Stimulated activated CD4-positive, alpha-beta T cell treated with anti-CD3 and anti-CD28 coated beads, Interleukin-1b, Interleukin-23, amount 100 ng/mL, for 1 hour (primary cell): Measurements from ENCODE around the gene MXI1.
"Not testable (repeated sequence)": the region's sequence is repeated elsewhere in the genome, so short reads cannot be mapped to it uniquely, and the experiment has no call there.

Source experiments
- DNase-seq, 2 donors: peaks; one replicate each; pipeline ENCODE4 v3.0.0-alpha.2; 2020; ENCODE audit warnings: low read depth in 2 of 2

MXI1 gene

GRCh38 chr10:110317866-110318850 is 110.8 kb downstream of the MXI1 start:
- no peak for DNase-seq

GRCh38 chr10:110321869-110322620 is 114.6 kb downstream of the MXI1 start:
- DNase-seq: no peak

- no peak for DNase-seq
Measured at GRCh38 chr10:110323503-110323902, 116.1 kb downstream of the MXI1 start.

- DNase-seq: no peak
Measured at GRCh38 chr10:110324201-110324804, 116.9 kb downstream of the MXI1 start.

GRCh38 chr10:110324805-110325280 is 117.4 kb downstream of the MXI1 start:
- DNase-seq: no peak

- DNase-seq: no peak
Measured at GRCh38 chr10:110326351-110327032, 119.1 kb downstream of the MXI1 start.

GRCh38 chr10:110327262-110327914 is 120.0 kb downstream of the MXI1 start:
- no peak for DNase-seq

GRCh38 chr10:110330675-110331074 is 123.3 kb downstream of the MXI1 start:
- no peak for DNase-seq

- DNase-seq: not testable (repeated sequence)
Measured at GRCh38 chr10:110331226-110331795, 123.9 kb downstream of the MXI1 start.

- no peak for DNase-seq
Measured at GRCh38 chr10:110334061-110334656, 126.8 kb downstream of the MXI1 start.

GRCh38 chr10:110335314-110336064 is 128.1 kb downstream of the MXI1 start:
- no peak for DNase-seq

GRCh38 chr10:110336111-110336721 is 128.8 kb downstream of the MXI1 start:
- no peak for DNase-seq
